ENCODE results near the gene SLC13A2.

Gene SLC13A2

GRCh38 chr17:28477928-28478327, 4.5 kb downstream of the SLC13A2 start:
- no peak overlapping the region for H2AFZ ChIP-seq (ENCODE audit: low read depth)
- no peak for TF ChIP-seq CTCF (conservative IDR thresholded peaks at IDR 0.05; ENCODE audit: low read depth, low read length)
- H3K4me1 ChIP-seq (ENCODE audit: low read depth, poor library complexity, severe bottlenecking): no peaks in the 10 kb centered on the region
- no peak overlapping the region for H3K4me3 ChIP-seq (IDR thresholded peaks at IDR 0.05; ENCODE audit: insufficient read depth, low read depth, low read length)
- no peak overlapping the region for H3K4me2 ChIP-seq
- no peak overlapping the region for H3K27ac ChIP-seq
- H3K9ac ChIP-seq: no peak overlapping the region
- H3K36me3 ChIP-seq (ENCODE audit: insufficient read depth): no peaks in the 10 kb centered on the region
- no peaks in the 10 kb centered on the region for H3K79me2 ChIP-seq (ENCODE audit: insufficient read depth, low read depth)
- no peaks in the 10 kb centered on the region for H4K20me1 ChIP-seq (ENCODE audit: insufficient read depth)
- H3K27me3 ChIP-seq (ENCODE audit: insufficient read depth, low read depth): no peaks in the 10 kb centered on the region

GRCh38 chr17:28478712-28479615, 5.5 kb downstream of the SLC13A2 start:
- no peak for TF ChIP-seq CTCF (conservative IDR thresholded peaks at IDR 0.05; ENCODE audit: low read depth, low read length)
- H3K27ac ChIP-seq: no peak overlapping the region
- no peak overlapping the region for H3K9ac ChIP-seq
- H3K36me3 ChIP-seq (ENCODE audit: insufficient read depth): no peaks in the 10 kb centered on the region
- no peaks in the 10 kb centered on the region for H4K20me1 ChIP-seq (ENCODE audit: insufficient read depth)
- no peaks in the 10 kb centered on the region for H3K79me2 ChIP-seq (ENCODE audit: insufficient read depth, low read depth)
- no peak overlapping the region for H3K4me3 ChIP-seq (IDR thresholded peaks at IDR 0.05; ENCODE audit: insufficient read depth, low read depth, low read length)
- H3K27me3 ChIP-seq (ENCODE audit: insufficient read depth, low read depth): no peaks in the 10 kb centered on the region
- no peak overlapping the region for H2AFZ ChIP-seq (ENCODE audit: low read depth)
- H3K4me2 ChIP-seq: no peak overlapping the region
- no peaks in the 10 kb centered on the region for H3K4me1 ChIP-seq (ENCODE audit: low read depth, poor library complexity, severe bottlenecking)

- no peak for TF ChIP-seq CTCF (conservative IDR thresholded peaks at IDR 0.05; ENCODE audit: low read depth, low read length)
- H3K9ac ChIP-seq: no peak overlapping the region
- no peaks in the 10 kb centered on the region for H3K27me3 ChIP-seq (ENCODE audit: insufficient read depth, low read depth)
- H3K4me3 ChIP-seq (IDR thresholded peaks at IDR 0.05; ENCODE audit: insufficient read depth, low read depth, low read length): no peak overlapping the region
- H3K4me2 ChIP-seq: no peak overlapping the region
- no peaks in the 10 kb centered on the region for H3K79me2 ChIP-seq (ENCODE audit: insufficient read depth, low read depth)
- H3K36me3 ChIP-seq (ENCODE audit: insufficient read depth): no peaks in the 10 kb centered on the region
- no peak overlapping the region for H3K27ac ChIP-seq
- no peaks in the 10 kb centered on the region for H3K4me1 ChIP-seq (ENCODE audit: low read depth, poor library complexity, severe bottlenecking)
- no peak overlapping the region for H2AFZ ChIP-seq (ENCODE audit: low read depth)
- H4K20me1 ChIP-seq (ENCODE audit: insufficient read depth): no peaks in the 10 kb centered on the region
These were observed 6.8 kb downstream of the SLC13A2 start for GRCh38 chr17:28480278-28480677.

GRCh38 chr17:28480799-28481571, 7.5 kb downstream of the SLC13A2 start:
- H3K27me3 ChIP-seq (ENCODE audit: insufficient read depth, low read depth): no peaks in the 10 kb centered on the region
- H4K20me1 ChIP-seq (ENCODE audit: insufficient read depth): no peaks in the 10 kb centered on the region
- TF ChIP-seq CTCF (conservative IDR thresholded peaks at IDR 0.05; ENCODE audit: low read depth, low read length): no peak
- H3K4me1 ChIP-seq (ENCODE audit: low read depth, poor library complexity, severe bottlenecking): no peaks in the 10 kb centered on the region
- H2AFZ ChIP-seq (ENCODE audit: low read depth): no peak overlapping the region
- no peak overlapping the region for H3K4me3 ChIP-seq (IDR thresholded peaks at IDR 0.05; ENCODE audit: insufficient read depth, low read depth, low read length)
- no peak overlapping the region for H3K9ac ChIP-seq
- no peaks in the 10 kb centered on the region for H3K36me3 ChIP-seq (ENCODE audit: insufficient read depth)
- H3K4me2 ChIP-seq: no peak overlapping the region
- no peak overlapping the region for H3K27ac ChIP-seq
- H3K79me2 ChIP-seq (ENCODE audit: insufficient read depth, low read depth): no peaks in the 10 kb centered on the region
